H9 (cell line): ENCODE data around the gene HCRT. TPM values are rescaled to one million over a fixed set of nuclear protein-coding genes. Genes with fewer than 3 reads are reported as not detected.

Source experiments
- DNase-seq: peaks from one replicate; pipeline ENCODE4 v3.0.0-alpha.2; 2017
- H2AFZ ChIP-seq: one replicate; pipeline ENCODE4 v1.6.1; 2013; ENCODE audit warnings: mild to moderate bottlenecking, low read length, control low read depth, moderate library complexity
- H2AK5ac ChIP-seq: 2 replicates; pipeline ENCODE4 v1.6.1; 2013; ENCODE audit warnings: low read length, control low read depth, mixed read lengths; ENCODE audit not compliant: insufficient read length
- H2BK120ac ChIP-seq: one replicate; pipeline ENCODE4 v1.6.1; 2013; ENCODE audit warnings: low read depth, mild to moderate bottlenecking, low read length, control low read depth, inconsistent platforms; ENCODE audit not compliant: poor library complexity, severe bottlenecking
- H2BK12ac ChIP-seq: 2 replicates; pipeline ENCODE4 v1.6.1; 2013; ENCODE audit warnings: low read length, control low read depth, mixed read lengths, low read depth; ENCODE audit not compliant: insufficient read length
- H2BK15ac ChIP-seq: 2 replicates; pipeline ENCODE4 v1.6.1; 2013; ENCODE audit warnings: low read depth, low read length, control low read depth
- H2BK20ac ChIP-seq: one replicate; pipeline ENCODE4 v1.6.1; 2013; ENCODE audit warnings: low read depth, mild to moderate bottlenecking, low read length, control low read depth, inconsistent platforms; ENCODE audit not compliant: poor library complexity, severe bottlenecking
- H2BK5ac ChIP-seq: 2 replicates; pipeline ENCODE4 v1.6.1; 2013; ENCODE audit warnings: low read length, control low read depth, mixed read lengths; ENCODE audit not compliant: insufficient read length
- H3K14ac ChIP-seq: 2 replicates; pipeline ENCODE4 v1.6.1; 2013; ENCODE audit warnings: low read length, control low read depth; ENCODE audit not compliant: insufficient read depth
- H3K18ac ChIP-seq: 2 replicates; pipeline ENCODE4 v1.6.1; 2013; ENCODE audit warnings: low read depth, mild to moderate bottlenecking, mixed read lengths, low read length, control low read depth; ENCODE audit not compliant: insufficient read length
- H3K23ac ChIP-seq: 2 replicates; pipeline ENCODE4 v1.6.1; 2013; ENCODE audit warnings: low read length, control low read depth, mixed read lengths, low read depth; ENCODE audit not compliant: insufficient read length
- H3K23me2 ChIP-seq: 2 replicates; pipeline ENCODE4 v1.6.1; 2013; ENCODE audit warnings: low read depth, mild to moderate bottlenecking, mixed read lengths, low read length, control low read depth; ENCODE audit not compliant: insufficient read length, poor library complexity, severe bottlenecking
- H3K27ac ChIP-seq: 2 replicates; pipeline ENCODE4 v1.5.1; 2013; ENCODE audit warnings: low read length, control low read depth, mixed read lengths, low read depth; ENCODE audit not compliant: insufficient read length
- H3K27me3 ChIP-seq: 2 replicates; pipeline ENCODE4 v1.6.1; 2013; ENCODE audit warnings: low read length, control low read depth, inconsistent platforms; ENCODE audit not compliant: insufficient read depth
- H3K4ac ChIP-seq: 2 replicates; pipeline ENCODE4 v1.6.1; 2013; ENCODE audit warnings: low read depth, mild to moderate bottlenecking, control low read depth, inconsistent platforms, low read length, moderate library complexity
- H3K4me1 ChIP-seq: 2 replicates; pipeline ENCODE4 v1.6.1; 2013; ENCODE audit warnings: low read length, control low read depth, inconsistent platforms; ENCODE audit not compliant: insufficient read depth
- H3K4me2 ChIP-seq: 2 replicates; pipeline ENCODE4 v1.6.1; 2013; ENCODE audit warnings: low read length, control low read depth, mixed read lengths; ENCODE audit not compliant: insufficient read length, insufficient read depth
- H3K56ac ChIP-seq: 2 replicates; pipeline ENCODE4 v1.6.1; 2013; ENCODE audit warnings: low read depth, mild to moderate bottlenecking, mixed read lengths, low read length, control low read depth; ENCODE audit not compliant: insufficient read length
- H3K79me1 ChIP-seq: 2 replicates; pipeline ENCODE4 v1.6.1; 2013; ENCODE audit warnings: low read depth, mild to moderate bottlenecking, moderate library complexity, low read length, control low read depth, inconsistent platforms; ENCODE audit not compliant: insufficient read depth, poor library complexity, severe bottlenecking
- H3K79me2 ChIP-seq: 2 replicates; pipeline ENCODE4 v1.6.1; 2013; ENCODE audit warnings: low read length, control low read depth, inconsistent platforms; ENCODE audit not compliant: insufficient read depth
- H3K9ac ChIP-seq: 2 replicates; pipeline ENCODE4 v1.6.1; 2013; ENCODE audit warnings: low read length, control low read depth, mixed read lengths; ENCODE audit not compliant: insufficient read length; ENCODE audit errors: extremely low read depth
- H3K9me3 ChIP-seq: one replicate; pipeline ENCODE4 v1.6.1; 2013; ENCODE audit warnings: low read depth, low read length, inconsistent platforms; ENCODE audit not compliant: control insufficient read depth
- H3T11ph ChIP-seq: one replicate; pipeline ENCODE4 v1.6.1; 2013; ENCODE audit warnings: mild to moderate bottlenecking, low read length, control low read depth, inconsistent platforms
- H4K20me1 ChIP-seq: one replicate; pipeline ENCODE4 v1.6.1; 2013; ENCODE audit not compliant: control insufficient read depth, insufficient read length, insufficient read depth
- H4K5ac ChIP-seq: 2 replicates; pipeline ENCODE4 v1.6.1; 2013; ENCODE audit warnings: low read depth, mild to moderate bottlenecking, mixed read lengths, low read length, control low read depth; ENCODE audit not compliant: insufficient read length
- H4K8ac ChIP-seq: replicated peaks from 2 replicates; pipeline ENCODE4 v1.6.1; 2013; ENCODE audit warnings: low read length, control low read depth, mixed read lengths, low read depth; ENCODE audit not compliant: insufficient read length
- H4K91ac ChIP-seq: 2 replicates; pipeline ENCODE4 v1.6.1; 2013; ENCODE audit warnings: low read depth, mild to moderate bottlenecking, moderate library complexity, mixed read lengths, low read length, control low read depth; ENCODE audit not compliant: insufficient read length
- H3K27ac Mint-ChIP-seq, 3 experiments: 2 replicates in 2 of 3; 3 replicates in 1 of 3; pipeline ENCODE4 v1.8.0; 2020 to 2021; ENCODE audit warnings: mixed read lengths in 3 of 3, mild to moderate bottlenecking in 1 of 3, moderate library complexity in 1 of 3
- H3K27me3 Mint-ChIP-seq: 2 replicates; pipeline ENCODE4 v1.8.0; 2021; ENCODE audit warnings: low read depth, mild to moderate bottlenecking, moderate library complexity, mixed read lengths
- H3K36me3 Mint-ChIP-seq, 3 experiments: 2 replicates in 2 of 3; 3 replicates in 1 of 3; pipeline ENCODE4 v1.8.0; 2020 to 2021; ENCODE audit warnings: low read depth in 3 of 3, mixed read lengths in 3 of 3; ENCODE audit not compliant: insufficient read depth in 1 of 3
- H3K4me1 Mint-ChIP-seq, 2 experiments: 2 replicates each; pipeline ENCODE4 v1.8.0; 2020; ENCODE audit warnings: mixed read lengths in 2 of 2
- H3K4me3 Mint-ChIP-seq, 2 experiments: 2 replicates in 1 of 2; 3 replicates in 1 of 2; pipeline ENCODE4 v1.8.0; 2020 to 2021; ENCODE audit warnings: mild to moderate bottlenecking in 2 of 2, mixed read lengths in 2 of 2, moderate library complexity in 1 of 2
- H3K9me3 Mint-ChIP-seq, 2 experiments: 2 replicates in 1 of 2; 3 replicates in 1 of 2; pipeline ENCODE4 v1.8.0; 2020; ENCODE audit warnings: mild to moderate bottlenecking in 2 of 2, mixed read lengths in 2 of 2, moderate library complexity in 1 of 2
- CTCF ChIP-seq: fragments of 200-600 bp; sonication (generic); conservative IDR thresholded peaks from 3 replicates; pipeline ENCODE4 v1.8.0; 2021; ENCODE audit warnings: antibody characterized with exemption, mild to moderate bottlenecking
- WGBS: extraction: QIAGEN DNeasy Blood & Tissue Kit; methylation state at CpG from one replicate; pipeline ENCODE4 v1.1.7; 2013; ENCODE audit warnings: missing lambda C conversion rate, low lambda C conversion rate, mixed read lengths; ENCODE audit not compliant: insufficient read length; ENCODE audit errors: extremely low coverage; 5-methylcytosine and 5-hydroxymethylcytosine counted together
- total RNA-seq: library from RNA; stranded (reverse); gene quantifications from 2 replicates; pipeline ENCODE4 v1.2.1, GENCODE V29; 2021

The HCRT gene
- total RNA-seq, 1 experiment from 2014 or later, result not detected

- Histone ChIP-seq H3K23me2 (no peaks in the 10 kb centered on the region), H4K20me1 (no peaks in the 10 kb centered on the region), H2BK12ac (no peak overlapping the region), H3K27me3 (no peaks in the 10 kb centered on the region), H2BK120ac (no peak overlapping the region), H2BK15ac (no peak overlapping the region), H3K18ac (no peak overlapping the region), H3K9me3 (no peaks in the 10 kb centered on the region), H2BK20ac (no peak overlapping the region), H4K5ac (no peak overlapping the region), H3K4ac (no peak overlapping the region), H2AFZ (no peak overlapping the region), H4K8ac (no peak overlapping the region), H3T11ph (no peak overlapping the region), H3K23ac (no peak overlapping the region), H3K4me1 (no peaks in the 10 kb centered on the region), H3K9ac (no peak overlapping the region), H3K14ac (no peak overlapping the region), H4K91ac (no peak overlapping the region), H3K4me2 (no peak overlapping the region), H2AK5ac (no peak overlapping the region), H3K79me1 (no peaks in the 10 kb centered on the region), H2BK5ac (no peak overlapping the region), H3K79me2 (no peaks in the 10 kb centered on the region), H3K56ac (no peak overlapping the region), H3K27ac (no peak overlapping the region)
- no peak for DNase-seq
- TF ChIP-seq CTCF, result no peak
- Mint-ChIP-seq H3K27ac (peak overlapping the region in 2 of 3 experiments; percentile 7 to 13; a peak in 3 of 7 replicates), H3K4me3 (no peak overlapping the region), H3K4me1 (no peaks in the 10 kb centered on the region), H3K27me3 (no peaks in the 10 kb centered on the region), H3K9me3 (no peaks in the 10 kb centered on the region), H3K36me3 (peaks cover 14 to 20% (median 15%) of the 10 kb centered on the region in 3 experiments; a peak in 6 of 7 replicates)
- no CpG with 5 or more reads among the region's 11 CpGs for WGBS
Observed at GRCh38 chr17:42227849-42228700, 42.8 kb upstream of the HCRT start.
